GM18517 (cell line): ENCODE measurements around the gene SNORC.
"Not testable (repeated sequence)": the region's sequence is repeated elsewhere in the genome, so short reads cannot be mapped to it uniquely, and the experiment has no call there.

Experiments
- ATAC-seq: cut with Tn5 transposase; IDR thresholded peaks from one replicate; pipeline ENCODE4 v1.9.1; 2021; ENCODE audit warnings: mild to moderate bottlenecking, moderate library complexity; ENCODE audit not compliant: unreplicated experiment

The SNORC gene

DNA sequence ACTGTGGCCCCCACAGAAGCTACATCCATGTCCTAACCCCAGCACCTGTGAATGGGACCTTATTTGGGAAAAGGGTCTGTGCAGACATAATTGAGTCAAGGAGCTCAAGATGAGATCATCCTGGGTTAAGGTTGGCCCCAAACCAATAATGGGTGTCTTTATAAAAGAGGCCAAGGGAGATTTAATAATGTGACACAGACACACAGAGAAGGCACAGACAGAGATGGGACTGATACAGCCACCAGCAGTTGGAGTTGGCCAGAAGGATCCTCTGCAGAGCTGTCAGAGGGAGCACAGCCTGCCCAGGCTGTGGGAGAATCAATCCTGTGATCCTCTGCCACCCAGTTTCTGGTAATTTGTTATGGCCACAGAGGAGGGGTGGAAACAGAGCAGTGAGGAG, 26.0 kb downstream of the SNORC start:
- ATAC-seq, result no peak

DNA sequence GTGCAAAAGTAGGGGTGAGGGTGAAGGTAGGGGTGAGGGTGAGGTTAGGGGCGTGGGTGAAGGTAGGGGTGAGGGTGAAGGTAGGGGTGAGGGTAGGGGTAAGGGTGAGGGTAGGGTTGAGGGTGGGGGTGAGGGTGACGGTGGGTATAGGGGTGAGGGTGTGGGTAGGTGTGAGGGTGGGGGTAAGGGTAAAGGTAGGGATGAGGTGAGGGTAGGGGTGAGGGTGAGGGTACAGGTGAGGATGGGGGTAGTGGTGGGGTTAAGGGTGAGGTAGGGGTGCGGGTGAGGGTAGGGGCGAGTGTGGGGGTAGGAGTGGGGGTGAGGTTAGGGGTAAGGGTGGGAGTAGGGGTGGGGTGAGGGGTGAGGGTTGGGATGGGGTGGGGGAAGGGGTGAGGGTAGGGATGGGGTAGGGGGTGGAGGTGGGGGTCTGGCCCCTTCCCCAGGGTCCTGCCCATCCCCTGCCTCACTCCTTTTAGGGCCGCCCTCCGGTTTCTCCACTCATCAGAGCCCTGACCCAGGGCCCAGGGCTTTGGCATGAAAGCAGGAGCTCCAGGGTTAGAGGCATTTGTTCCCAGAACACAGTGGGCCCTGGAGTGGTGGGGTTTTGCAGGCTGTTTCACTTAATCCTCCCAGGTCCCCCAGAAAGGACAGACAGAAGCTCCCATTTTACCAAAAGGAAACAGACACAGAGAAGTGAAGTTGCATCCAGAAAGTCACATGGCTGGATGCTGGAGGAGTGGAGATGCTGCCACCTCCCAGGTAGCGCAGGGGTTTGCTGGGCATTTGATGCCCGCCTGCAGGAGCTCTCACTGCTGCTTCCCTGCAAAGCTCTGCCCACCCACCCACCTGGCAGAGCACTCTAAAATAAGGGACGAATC, 26.9 kb downstream of the SNORC start:
- ATAC-seq, result no peak

DNA sequence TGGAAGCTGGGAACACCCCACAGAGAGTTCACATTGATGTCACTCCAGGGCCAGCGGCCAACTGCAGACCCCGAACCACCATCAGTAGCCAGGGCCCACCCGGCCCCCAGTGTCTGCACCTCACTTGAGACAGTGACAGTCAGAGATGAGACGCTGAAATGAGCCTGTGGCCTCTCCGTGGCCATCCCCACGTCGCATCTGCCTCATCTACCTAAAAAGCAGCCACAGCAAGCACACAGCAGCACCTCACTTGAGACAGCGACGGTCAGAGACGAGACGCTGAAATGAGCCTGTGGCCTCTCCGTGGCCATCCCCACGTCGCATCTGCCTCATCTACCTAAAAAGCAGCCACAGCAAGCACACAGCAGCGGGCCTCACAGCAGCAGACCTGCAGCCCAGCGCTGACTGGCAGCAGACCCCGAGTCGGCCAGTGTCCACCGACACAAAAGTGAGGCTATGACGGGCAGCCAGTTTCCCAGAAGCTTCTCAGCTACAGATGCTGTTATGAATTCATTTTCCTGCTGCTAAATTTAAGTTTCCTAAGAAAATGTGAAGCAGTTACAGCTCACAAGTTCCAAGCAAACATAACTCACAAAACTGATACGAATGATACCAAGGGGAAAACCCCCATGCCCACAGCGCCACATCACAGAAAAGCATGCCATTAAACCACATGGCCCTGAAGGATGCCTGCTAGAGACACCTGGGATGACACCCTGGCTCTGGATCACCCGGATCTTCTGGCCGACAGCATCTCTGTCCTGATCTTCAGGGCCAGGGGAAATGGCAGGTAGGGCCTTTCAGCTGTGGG, 27.7 kb downstream of the SNORC start:
- no peak for ATAC-seq

DNA sequence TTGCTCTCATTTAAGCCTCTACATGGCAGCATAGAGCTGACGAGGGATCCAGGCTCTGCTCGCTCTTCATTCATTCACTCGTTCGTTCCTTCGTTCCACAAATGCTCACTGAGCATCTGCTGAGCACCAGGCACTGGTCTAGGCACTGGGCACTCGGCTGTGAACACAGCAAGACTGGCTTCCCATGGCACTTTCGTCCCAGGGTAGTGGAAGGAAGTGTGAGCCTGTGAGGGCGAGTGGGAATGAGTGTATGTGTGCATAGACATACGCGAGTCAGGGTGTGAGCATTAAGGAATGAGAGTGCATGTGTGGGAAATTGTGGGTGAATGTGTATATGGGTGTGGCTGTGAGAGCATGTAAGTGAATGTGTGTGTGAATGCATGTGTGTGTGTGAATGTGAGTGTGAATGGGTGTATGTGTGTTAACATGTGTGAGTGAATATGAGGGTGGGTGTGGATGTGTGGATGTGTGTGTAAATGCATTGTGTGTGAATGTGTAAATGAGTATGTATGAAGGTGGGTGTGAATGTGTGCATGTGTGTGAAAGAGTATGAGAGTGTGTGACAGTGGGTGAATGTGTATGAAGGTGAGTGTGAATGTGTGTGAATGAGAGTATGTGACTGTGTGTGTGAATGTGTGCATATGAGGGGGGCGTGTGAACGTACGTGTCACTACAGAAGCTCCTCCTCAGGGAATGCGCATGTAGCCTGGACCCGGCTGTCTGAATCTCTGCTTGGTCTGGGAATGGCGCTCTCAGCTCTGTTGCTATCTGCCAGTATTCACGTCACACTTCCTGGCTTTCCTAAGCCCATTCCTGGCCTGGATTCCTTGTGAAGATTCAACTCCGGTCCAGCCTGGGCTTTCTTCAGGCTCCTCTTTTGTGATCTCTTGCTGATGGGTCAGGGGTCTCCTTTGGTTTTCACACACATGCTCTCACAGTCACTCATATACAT, 28.8 kb downstream of the SNORC start:
- ATAC-seq, result no peak

DNA sequence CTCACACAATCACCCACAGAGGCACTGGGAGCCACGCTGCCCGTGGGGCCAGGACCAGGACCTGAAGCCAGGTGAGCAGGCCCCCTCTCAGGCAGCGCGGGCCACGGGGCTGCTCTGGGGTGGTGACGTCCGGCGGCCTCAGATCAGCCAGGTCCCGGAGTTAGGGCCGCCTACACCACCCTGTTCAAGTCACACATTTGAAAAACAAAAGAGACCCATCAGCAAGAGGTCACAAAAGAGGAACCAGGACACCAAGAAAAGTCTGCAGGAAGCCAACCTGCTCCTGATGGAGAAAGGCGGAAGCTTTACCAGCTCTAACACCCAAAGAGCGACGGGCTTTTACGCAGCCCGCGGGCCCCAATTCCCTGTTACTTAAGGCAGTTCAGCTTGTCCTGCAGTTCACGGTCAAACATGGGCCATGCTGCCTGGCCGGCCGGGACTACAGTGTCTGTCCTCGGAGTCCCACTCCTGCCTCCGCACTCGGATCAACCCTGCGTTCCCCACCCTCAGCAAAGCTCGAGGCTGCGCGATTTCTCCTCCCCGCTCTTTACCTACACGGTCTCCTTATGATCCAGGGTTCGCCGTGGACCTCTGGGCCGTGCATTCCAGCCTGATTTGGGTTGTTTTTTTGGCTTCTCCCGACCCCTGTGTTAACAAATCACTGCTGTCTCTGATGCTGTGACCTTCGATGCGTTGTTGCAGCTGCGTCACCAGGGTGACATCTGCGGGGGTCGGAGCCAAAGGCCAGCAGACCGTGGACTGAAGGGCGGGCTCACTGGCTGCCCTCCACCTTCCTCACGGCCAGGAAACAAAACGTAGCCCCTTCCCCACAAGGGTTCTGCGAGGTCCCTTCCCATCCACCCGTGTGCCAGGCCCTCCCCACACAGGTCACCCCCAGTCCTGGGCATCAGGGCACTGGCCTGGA, 31.0 kb downstream of the SNORC start:
- ATAC-seq, result no peak

DNA sequence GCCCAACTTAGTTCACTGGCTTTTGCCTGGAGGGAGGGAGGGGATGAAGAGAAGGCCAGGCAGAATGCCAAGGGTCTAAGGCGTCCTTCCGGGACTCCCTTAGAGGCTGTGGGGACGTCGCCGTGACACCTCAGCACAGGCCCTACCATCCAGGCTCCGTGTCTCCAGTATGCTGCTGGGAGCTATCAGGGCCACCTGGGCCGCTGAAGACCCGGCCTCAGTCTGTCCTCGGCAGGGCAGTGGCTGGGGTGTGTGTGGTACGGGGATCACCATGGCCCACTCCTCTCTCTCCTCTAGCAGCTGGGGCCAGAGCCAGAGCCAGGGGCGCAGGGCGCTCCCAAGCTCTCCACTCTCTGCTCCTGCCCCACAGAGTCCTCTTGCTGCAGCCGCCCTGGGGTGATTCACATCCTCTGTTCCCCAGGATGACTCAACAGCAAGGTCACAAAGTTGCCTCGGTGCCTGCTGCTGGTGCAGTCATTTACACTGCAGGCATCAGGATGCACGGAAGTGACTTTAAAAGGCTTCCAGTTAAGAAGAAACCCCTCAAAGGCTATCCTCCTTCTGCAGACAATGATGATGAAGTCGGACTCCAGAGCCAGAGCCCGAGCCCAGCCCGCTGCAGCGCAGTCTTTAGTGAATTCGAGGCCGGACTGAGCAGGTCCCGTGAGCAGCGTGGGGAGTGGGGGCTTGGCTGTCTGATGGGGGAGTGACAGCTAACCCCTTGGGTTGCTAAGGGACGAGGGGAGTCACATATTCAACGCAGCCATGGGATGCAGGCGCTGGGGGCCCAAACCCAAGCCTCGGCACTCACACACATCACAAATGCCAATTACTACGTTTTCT, 31.9 kb downstream of the SNORC start:
- no peak for ATAC-seq

DNA sequence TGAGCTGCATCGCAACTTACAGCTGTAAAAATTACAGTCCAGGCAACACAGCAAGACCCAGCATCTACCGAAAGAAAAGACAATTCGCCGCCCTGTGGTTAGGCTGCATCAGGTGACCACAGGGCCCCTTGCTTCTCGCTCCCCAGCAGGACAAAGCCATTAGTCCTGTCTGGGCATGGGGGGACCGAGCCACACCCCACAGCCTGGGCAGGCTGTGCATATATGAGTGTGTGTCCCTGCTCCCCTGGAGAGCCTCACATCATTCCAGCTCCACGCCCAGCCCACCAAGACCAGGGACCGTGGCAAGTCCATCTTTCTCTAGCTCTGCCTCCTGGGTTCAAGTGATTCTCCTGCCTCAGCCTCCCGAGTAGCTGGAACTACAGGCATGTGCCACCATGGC, 33.9 kb downstream of the SNORC start:
- no peak for ATAC-seq

DNA sequence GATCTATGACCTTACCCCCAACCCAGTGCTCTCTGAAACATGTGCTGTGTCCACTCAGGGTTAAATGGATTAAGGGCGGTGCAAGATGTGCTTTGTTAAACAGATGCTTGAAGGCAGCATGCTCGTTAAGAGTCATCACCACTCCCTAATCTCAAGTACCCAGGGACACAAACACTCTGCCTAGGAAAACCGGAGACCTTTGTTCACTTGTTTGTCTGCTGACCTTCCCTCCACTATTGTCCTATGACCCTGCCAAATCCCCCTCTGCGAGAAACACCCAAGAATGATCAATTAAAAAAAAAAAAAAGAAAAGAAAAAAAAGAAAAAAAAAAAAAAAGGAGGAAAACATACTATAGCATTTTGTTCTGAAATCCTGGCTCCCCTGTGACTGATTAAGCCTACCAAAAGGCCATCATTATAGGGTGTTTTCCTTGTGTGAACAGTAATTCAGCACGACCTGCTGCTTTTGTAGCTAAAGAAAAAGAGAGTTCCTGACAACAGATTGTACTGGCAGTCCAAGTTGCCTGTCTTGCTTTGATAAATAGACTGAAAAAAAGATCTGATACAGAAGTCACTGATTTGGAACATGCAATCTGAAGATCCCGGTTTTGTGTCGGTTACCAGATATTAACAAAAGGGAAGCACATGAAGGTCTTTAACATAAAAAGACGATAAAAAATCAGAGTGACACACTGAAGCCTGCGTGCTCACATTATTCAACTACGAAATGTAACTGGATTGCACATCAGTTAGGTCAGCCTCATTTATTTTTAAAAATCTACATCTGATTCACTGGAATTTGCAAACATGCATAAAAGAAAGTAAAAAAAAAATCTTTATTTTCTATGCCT, 37.0 kb downstream of the SNORC start:
- ATAC-seq, result not testable (repeated sequence)

DNA sequence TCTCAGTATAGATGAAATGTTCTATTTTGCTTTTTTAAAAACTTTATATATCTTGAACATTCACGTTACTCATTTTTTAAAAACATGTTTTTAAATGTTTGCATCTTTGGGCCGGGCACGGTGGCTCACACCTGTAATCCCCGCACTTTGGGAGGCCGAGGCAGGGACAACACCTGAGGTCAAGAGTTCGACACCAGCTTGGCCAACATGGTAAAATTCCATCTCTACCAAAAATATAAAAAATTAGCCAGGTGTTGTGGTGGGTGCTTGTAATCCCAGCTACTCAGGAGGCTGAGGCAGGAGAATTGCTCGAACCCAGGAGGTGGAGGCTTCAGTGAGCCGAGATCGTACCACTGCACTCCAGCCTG, 37.6 kb downstream of the SNORC start:
- ATAC-seq, result not testable (repeated sequence)

DNA sequence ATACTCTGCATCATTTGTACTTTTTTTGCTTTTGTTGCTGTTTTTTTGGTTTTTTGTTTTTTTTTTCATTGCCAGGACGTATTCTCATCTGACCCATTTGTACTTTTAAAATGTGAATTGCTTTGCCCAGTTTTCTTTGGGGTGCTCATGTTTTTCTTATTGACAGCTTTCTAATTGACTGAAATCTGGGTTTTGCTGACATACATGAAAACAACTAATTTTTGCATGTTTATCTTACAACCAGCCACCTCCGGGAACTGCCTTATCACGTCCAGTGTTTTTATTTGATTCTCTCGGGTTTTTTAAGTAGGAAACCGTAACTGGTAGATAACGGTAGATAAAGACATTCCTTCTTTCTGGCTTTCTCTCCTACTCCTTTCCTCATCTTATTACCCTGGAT, 38.6 kb downstream of the SNORC start:
- no peak for ATAC-seq

DNA sequence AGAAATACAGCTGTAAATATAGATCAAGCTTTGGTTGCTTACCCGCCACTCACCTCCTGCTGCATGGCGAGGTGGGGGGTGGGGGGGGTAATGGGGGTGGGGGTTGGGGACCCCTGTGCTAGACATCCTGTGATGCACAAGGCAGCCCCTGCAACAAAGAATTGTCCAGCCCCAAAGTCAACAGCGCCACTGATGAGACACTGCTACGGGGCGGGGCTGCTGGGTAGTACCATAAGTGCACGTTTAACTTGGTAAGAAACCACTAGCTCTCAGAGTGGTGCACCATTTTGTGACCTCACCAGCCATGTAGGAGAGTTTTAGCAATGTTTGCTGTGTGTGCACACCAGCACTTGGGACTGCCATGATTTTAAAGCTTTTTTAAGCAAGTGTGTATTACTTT, 40.3 kb downstream of the SNORC start:
- ATAC-seq, result no peak

DNA sequence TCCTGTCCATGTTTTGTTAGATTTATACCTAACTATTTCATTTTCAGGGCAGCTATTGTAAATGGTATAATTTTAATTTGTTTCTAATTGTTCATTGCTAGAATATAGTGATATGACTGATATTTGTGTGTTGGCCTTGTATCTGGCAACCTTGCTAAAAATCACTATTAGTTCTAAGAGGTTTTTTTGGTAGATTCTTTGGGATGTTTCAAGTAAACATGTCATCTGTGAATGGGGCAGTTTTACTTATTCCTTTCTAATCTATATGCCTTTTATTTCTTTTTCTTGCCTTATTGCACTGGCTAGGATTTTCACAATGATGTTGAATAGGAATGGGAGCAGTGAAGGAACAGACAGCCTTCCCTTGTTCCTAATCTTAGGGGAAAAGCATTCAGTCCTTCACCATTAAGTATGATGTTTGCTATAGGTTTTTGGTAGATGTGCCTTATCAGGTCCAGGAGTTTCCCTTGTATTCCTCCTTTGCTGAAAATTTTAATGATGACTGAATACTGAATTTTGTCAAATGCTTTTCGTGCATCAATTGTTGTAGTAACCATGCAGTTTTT, 41.7 kb downstream of the SNORC start:
- no peak for ATAC-seq

DNA sequence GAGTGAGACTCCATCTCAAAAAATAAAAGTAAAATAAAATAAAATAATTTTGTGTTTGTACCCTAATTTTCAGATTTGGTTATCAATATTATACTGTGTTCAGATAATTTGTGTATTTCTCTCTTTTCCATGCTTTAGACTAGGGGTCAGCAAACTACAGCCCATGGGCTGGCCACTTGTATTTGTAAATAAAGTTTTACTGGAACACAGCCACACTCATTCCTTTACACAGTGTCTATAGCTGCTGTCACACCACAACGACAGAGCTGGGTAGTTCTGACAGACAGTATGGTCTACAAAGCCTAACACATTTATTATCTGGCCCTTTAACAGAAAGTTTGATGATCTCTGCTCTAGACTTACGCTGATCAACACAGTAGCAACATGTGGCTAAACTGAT, 43.8 kb downstream of the SNORC start:
- no peak for ATAC-seq

DNA sequence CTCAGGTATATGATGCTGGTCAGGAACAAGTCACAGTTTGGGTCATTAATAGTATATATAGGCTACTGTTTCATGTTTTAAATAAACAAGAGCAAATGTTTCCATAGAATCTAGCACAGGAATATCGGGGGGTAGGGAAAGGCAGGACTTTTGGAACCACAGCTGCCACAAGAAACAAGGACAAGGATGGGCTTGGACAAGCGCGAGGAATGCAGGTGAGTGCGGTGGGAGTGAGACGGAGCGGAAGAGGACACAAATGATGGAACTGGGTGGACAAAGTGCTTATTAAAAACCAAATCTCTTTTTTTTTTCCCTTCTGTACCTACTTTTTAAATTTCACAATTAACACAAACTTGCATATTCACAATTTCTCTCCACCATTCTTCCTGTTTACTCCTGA, 49.1 kb downstream of the SNORC start:
- ATAC-seq, result no peak

DNA sequence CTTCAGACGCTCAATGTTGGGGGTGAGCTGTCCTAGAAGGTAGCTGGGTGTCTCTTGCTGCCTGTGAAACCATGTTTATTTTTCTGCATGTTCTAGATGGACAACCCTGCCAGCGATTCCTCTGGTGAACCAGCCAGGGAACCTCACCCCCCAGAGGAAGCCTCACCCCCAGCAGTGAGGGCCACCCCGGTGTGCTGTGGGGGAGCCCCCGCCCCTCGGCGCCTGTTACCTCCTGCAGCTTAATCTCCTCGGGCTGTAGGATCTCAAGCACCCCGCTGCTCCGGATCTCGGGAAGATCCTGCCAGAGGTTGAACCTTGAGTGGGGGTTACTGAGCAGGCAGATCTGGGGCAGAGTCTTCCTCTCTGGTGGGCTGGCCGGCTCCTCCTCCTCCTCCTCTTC, 50.0 kb downstream of the SNORC start:
- ATAC-seq, result no peak

DNA sequence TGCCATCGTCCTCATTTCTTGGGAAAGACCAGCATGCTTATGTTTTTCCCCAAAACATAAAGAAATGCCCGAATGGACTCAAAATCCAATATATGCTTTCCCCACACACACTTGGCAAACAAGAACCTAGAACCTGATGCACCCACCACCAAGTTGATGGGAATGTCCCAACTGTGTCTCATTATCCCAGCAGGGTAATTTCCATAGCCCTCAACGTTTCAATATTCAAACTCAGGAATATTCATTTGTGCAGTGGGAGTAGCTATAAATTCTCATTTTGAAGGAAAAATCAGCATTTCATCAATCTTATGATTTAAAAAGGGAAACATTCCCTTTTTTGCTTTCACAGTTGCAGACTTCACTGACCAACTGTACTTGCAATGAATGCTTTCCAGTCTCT, 50.7 kb downstream of the SNORC start:
- no peak for ATAC-seq

DNA sequence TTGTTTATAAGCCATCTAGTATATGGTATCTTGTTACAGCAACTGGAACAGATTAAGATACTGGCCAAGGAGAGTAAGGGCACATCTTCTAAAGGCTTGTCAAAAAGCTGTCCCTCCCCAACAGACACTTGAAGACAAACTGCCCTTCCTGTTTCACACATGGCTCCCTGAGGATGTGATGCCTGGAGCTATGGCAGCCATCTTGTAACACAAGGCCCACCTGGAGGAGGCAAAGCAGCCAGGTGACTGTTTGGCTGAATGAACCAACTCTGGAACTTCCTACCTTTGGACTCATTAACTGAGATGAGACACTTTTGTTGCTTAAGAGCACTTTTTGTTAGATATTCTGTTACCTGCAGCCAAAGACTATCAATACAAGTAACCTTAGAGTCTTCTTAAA, 54.4 kb downstream of the SNORC start:
- no peak for ATAC-seq
